GM18502 (cell line): ENCODE data around the gene DNMT3A.

ENCODE experiments used
- ATAC-seq: cut with Tn5 transposase; IDR thresholded peaks from one replicate; pipeline ENCODE4 v1.9.1; 2021; ENCODE audit warnings: mild to moderate bottlenecking; ENCODE audit not compliant: unreplicated experiment, poor library complexity

Gene DNMT3A

DNA sequence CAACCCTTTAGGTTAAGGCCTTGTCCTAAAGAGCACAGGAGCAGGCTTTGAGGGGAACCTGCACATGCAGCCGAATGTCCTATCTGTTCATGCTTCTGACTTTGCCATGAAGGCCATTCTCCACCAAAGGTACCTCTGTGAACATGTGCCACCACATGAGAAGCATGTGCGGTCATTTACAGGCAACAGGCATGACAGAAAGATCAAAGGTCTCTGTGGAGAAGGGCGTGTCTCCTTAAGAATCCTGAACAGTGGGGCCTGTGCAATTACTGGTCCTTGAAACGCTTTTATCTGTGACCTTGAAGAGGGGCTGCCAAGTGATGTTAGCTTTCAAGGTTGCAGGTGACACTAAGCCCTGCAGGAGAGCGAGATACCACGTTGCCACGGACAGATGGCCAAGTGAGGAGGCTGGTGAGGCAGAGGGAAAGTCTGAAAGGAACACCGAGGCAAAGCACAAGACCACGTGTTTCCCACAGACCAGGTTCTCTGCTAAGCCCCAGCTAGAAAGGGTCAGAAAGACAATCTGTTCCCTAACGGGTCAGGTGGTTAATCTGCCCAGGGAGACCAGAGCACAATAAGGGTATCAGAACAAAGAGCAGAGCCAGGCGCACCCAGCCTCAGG lies 153.9 kb downstream of the DNMT3A start:
- no peak for ATAC-seq

DNA sequence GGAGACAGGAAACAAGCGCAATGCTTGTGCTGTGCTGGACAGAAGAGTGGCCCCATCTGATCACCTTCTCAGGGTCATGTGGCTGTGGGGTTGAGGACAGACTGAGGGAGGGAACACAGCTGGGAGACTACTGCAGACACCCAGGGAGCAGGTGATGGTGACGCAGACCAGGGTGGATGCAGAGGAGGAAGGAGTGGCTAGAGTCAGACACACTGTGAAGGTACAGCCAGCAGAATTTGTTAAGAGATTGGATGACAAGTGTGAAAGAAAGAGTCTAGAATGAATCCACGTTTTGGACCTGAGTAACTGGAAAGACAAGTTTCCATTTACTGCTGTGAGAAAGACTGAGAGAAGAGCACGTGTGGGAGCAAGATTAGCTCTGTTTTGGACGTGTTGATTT lies 157.5 kb downstream of the DNMT3A start:
- ATAC-seq, result no peak

DNA sequence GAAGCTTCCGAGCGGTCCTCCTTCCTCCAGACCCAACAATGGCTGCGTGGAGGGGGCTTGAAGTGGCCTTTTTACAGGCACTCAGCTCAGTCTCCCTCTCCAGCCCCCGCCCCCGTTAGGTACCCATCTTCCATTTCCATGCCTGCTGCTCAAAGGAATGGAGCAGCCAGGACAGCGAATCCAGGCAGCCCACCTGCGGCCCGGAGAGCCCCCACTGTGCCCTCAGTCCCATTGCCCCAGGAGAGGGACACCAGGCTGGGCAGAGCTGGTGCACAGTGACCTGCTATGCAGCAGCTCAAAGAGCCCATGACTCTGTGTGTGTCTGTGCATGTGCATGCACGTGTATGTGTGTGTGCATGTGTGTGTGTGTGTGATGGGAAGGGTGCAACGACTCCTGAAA lies 162.7 kb downstream of the DNMT3A start:
- ATAC-seq, result no peak
